LNCAP (cell line): ENCODE data around the gene ENPP6.

Source experiments
- TF ChIP-seq, protein P1 (sequence below): fragments of 450-650 bp; IDR thresholded peaks from 2 replicates; pipeline ENCODE4 v1.5.1; 2017; ENCODE audit warnings: mild to moderate bottlenecking

Gene ENPP6

GRCh38 chr4:184066584-184067300 lies 150.9 kb downstream of the ENPP6 start:
- TF ChIP-seq, protein P1, sequence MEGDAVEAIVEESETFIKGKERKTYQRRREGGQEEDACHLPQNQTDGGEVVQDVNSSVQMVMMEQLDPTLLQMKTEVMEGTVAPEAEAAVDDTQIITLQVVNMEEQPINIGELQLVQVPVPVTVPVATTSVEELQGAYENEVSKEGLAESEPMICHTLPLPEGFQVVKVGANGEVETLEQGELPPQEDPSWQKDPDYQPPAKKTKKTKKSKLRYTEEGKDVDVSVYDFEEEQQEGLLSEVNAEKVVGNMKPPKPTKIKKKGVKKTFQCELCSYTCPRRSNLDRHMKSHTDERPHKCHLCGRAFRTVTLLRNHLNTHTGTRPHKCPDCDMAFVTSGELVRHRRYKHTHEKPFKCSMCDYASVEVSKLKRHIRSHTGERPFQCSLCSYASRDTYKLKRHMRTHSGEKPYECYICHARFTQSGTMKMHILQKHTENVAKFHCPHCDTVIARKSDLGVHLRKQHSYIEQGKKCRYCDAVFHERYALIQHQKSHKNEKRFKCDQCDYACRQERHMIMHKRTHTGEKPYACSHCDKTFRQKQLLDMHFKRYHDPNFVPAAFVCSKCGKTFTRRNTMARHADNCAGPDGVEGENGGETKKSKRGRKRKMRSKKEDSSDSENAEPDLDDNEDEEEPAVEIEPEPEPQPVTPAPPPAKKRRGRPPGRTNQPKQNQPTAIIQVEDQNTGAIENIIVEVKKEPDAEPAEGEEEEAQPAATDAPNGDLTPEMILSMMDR: no peak

DNA sequence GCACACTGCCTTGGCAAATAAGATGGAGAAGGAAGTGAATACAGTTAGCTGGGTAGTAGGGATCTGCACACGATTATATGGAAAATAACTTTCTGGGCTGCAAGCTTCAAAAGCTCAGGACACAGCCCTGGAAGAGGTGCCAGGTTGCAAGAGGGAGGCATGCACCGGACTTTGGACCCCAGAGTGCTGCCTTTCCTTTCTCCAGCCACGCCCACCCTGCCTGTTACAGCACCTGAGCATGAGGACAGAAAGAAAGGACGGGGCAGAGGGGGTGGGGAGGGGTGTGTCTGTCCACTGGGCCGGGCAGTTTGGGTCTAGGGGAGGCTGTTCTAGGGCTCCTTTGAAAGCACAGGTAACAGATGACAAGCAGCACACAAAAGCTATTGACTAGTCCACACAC lies 152.8 kb downstream of the ENPP6 start:
- TF ChIP-seq, protein P1: no peak

DNA sequence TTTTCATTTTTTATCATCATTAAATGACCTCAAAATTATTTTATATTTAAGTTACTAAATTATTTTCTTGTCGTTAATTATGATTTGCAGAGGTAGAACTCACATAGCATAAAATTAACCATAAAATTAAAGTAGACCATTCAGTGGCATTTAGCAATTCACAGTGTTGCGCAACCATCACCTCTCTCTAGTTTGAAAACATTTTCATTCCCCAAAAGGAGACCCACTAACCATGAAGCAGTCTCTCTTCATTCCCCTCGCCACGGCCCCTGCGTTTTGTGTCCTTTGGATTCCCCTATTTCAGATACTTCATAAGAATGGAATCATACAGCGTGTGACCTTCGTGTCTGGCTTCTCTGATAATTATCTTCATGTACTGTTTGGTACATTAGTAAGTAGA lies 154.9 kb downstream of the ENPP6 start:
- TF ChIP-seq, protein P1: no peak

DNA sequence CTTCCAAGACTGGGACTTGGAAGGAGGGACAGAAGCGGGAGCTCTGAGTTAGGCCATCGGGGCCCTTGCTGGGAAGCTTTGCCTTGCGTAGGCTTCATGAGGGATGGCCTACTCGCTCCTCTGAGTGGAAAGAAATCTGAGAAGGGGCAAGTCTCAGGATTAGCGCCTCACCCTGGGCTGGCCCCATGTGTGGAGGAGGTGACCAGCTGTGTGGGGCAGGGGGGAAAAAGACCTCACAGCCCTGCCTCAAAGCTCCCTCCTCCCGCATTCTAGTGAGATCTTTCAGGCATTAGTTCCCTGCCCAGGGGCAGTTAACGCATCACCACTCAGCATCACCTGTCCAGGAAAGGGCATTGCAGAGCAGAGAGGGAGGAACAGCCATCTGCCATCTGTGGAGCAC lies 156.1 kb downstream of the ENPP6 start:
- TF ChIP-seq, protein P1: no peak

- TF ChIP-seq, protein P1: no peak
Measured at GRCh38 chr4:184059099-184059498, 158.6 kb downstream of the ENPP6 start.

DNA sequence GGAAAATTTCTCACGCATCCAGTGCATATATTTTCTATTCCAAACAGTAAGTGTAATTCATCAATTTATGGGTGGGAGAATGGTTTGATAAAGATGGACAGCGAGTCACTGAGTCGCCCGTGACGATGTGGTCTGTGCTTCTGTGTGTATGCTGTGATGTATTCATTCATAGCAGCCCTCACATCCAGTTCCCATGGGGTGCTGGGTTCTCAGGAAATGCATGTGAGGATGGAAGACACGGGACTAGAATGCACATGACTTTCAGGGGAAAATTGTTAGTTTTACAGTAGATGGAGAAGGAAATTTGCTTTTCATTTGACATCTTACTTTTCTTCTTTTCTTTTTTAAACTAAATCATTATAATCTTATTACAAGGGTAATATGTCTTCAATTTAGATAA lies 159.6 kb downstream of the ENPP6 start:
- TF ChIP-seq, protein P1: no peak

- TF ChIP-seq, protein P1: no peak
Measured at GRCh38 chr4:184056877-184057276, 160.8 kb downstream of the ENPP6 start.

- TF ChIP-seq, protein P1: no peak
Measured at GRCh38 chr4:184053434-184053833, 164.2 kb downstream of the ENPP6 start.
